Activated T-cell treated with anti-CD3 and anti-CD28 coated beads, Interleukin-2, amount 50 U/mL, for 4 hours (primary cell): Measurements from ENCODE around the gene TUBB2A. TPM values are rescaled to one million over a fixed set of nuclear protein-coding genes. Genes with fewer than 3 reads are reported as not detected.
A peak's percentile ranks its signal among the peaks of the same experiment; 100 is the strongest.
"Not testable (repeated sequence)": the region's sequence is repeated elsewhere in the genome, so short reads cannot be mapped to it uniquely, and the experiment has no call there.

ENCODE experiments used
- ATAC-seq, 2 donors: fragments of 200-7000 bp; cut with Tn5 transposase; one replicate each; pipeline ENCODE4 v1.10.0; 2021
- DNase-seq: peaks from one replicate; pipeline ENCODE4 v3.0.0-alpha.2; 2020
- H3K27me3 Mint-ChIP-seq: one replicate; pipeline ENCODE4 v1.8.0; 2021; ENCODE audit warnings: low read depth, mixed read lengths
- H3K36me3 Mint-ChIP-seq: one replicate; pipeline ENCODE4 v1.8.0; 2022; ENCODE audit warnings: mixed read lengths; ENCODE audit not compliant: insufficient read depth
- H3K4me1 Mint-ChIP-seq: one replicate; pipeline ENCODE4 v1.8.0; 2021; ENCODE audit warnings: low read depth, mixed read lengths
- H3K4me3 Mint-ChIP-seq: one replicate; pipeline ENCODE4 v1.8.0; 2021; ENCODE audit warnings: mild to moderate bottlenecking, moderate library complexity, mixed read lengths
- H3K9me3 Mint-ChIP-seq: one replicate; pipeline ENCODE4 v1.8.0; 2021; ENCODE audit warnings: mixed read lengths
- total RNA-seq, 3 donors: library from RNA; stranded (reverse); gene quantifications; one replicate each; pipeline ENCODE4 v1.2.1, GENCODE V29; 2021

Gene TUBB2A
- total RNA-seq, 3 donors from 2014 or later, result 5.4 to 7.7 (median 7.1) TPM

GRCh38 chr6:3193102-3193849 lies 35.9 kb upstream of the TUBB2A start:
- Mint-ChIP-seq H3K36me3 (no peaks in the 10 kb centered on the region), H3K27me3 (no peaks in the 10 kb centered on the region), H3K4me1 (no peaks in the 10 kb centered on the region), H3K9me3 (no peaks in the 10 kb centered on the region), H3K4me3 (no peak overlapping the region)
- ATAC-seq, result no peak
- DNase-seq, result no peak

GRCh38 chr6:3190779-3191178 lies 33.4 kb upstream of the TUBB2A start:
- H3K4me1 Mint-ChIP-seq, result no peaks in the 10 kb centered on the region
- H3K27me3 Mint-ChIP-seq, result peaks cover 9% of the 10 kb centered on the region
- no peak for DNase-seq
- ATAC-seq, result no peak
- no peaks in the 10 kb centered on the region for H3K9me3 Mint-ChIP-seq
- no peak overlapping the region for H3K4me3 Mint-ChIP-seq
- no peaks in the 10 kb centered on the region for H3K36me3 Mint-ChIP-seq

- Mint-ChIP-seq H3K27me3 (peaks cover 12% of the 10 kb centered on the region), H3K36me3 (no peaks in the 10 kb centered on the region), H3K4me1 (no peaks in the 10 kb centered on the region), H3K9me3 (no peaks in the 10 kb centered on the region), H3K4me3 (no peak overlapping the region)
- ATAC-seq (no peak), DNase-seq (no peak)
These were observed 32.7 kb upstream of the TUBB2A start for GRCh38 chr6:3190056-3190455.

GRCh38 chr6:3189192-3189591 lies 31.8 kb upstream of the TUBB2A start:
- H3K9me3 Mint-ChIP-seq, DNase-seq, H3K4me1 Mint-ChIP-seq, ATAC-seq, H3K4me3 Mint-ChIP-seq, H3K36me3 Mint-ChIP-seq: not testable (repeated sequence)
- peaks cover 19% of the 10 kb centered on the region for H3K27me3 Mint-ChIP-seq

- H3K9me3 Mint-ChIP-seq, result no peaks in the 10 kb centered on the region
- no peaks in the 10 kb centered on the region for H3K36me3 Mint-ChIP-seq
- no peaks in the 10 kb centered on the region for H3K4me1 Mint-ChIP-seq
- H3K27me3 Mint-ChIP-seq, result peaks cover 19% of the 10 kb centered on the region
- H3K4me3 Mint-ChIP-seq, result no peak overlapping the region
- no peak for ATAC-seq
- DNase-seq, result no peak
These were observed 30.9 kb upstream of the TUBB2A start for GRCh38 chr6:3188262-3188661.

GRCh38 chr6:3186974-3187382 lies 29.6 kb upstream of the TUBB2A start:
- no peaks in the 10 kb centered on the region for H3K36me3 Mint-ChIP-seq
- ATAC-seq (no peak), DNase-seq (no peak)
- H3K27me3 Mint-ChIP-seq, result peaks cover 19% of the 10 kb centered on the region
- H3K4me1 Mint-ChIP-seq, result no peaks in the 10 kb centered on the region
- no peaks in the 10 kb centered on the region for H3K9me3 Mint-ChIP-seq
- H3K4me3 Mint-ChIP-seq, result no peak overlapping the region

GRCh38 chr6:3183066-3183465 lies 25.7 kb upstream of the TUBB2A start:
- no peak overlapping the region for H3K4me3 Mint-ChIP-seq
- DNase-seq (no peak), ATAC-seq (no peak)
- H3K4me1 Mint-ChIP-seq, result peaks cover 2% of the 10 kb centered on the region
- H3K27me3 Mint-ChIP-seq, result peaks cover 19% of the 10 kb centered on the region
- H3K36me3 Mint-ChIP-seq, result no peaks in the 10 kb centered on the region
- no peaks in the 10 kb centered on the region for H3K9me3 Mint-ChIP-seq

GRCh38 chr6:3181105-3181504 lies 23.8 kb upstream of the TUBB2A start:
- peaks cover 13% of the 10 kb centered on the region for H3K27me3 Mint-ChIP-seq
- H3K36me3 Mint-ChIP-seq, result no peaks in the 10 kb centered on the region
- no peak for ATAC-seq
- peaks cover 4% of the 10 kb centered on the region for H3K4me1 Mint-ChIP-seq
- no peak for DNase-seq
- H3K9me3 Mint-ChIP-seq, result no peaks in the 10 kb centered on the region
- H3K4me3 Mint-ChIP-seq, result no peak overlapping the region

- DNase-seq, H3K9me3 Mint-ChIP-seq, ATAC-seq, H3K27me3 Mint-ChIP-seq, H3K36me3 Mint-ChIP-seq, H3K4me1 Mint-ChIP-seq: not testable (repeated sequence)
- H3K4me3 Mint-ChIP-seq, result peak overlapping the region; percentile 64
These were observed 22.6 kb upstream of the TUBB2A start for GRCh38 chr6:3179945-3180344.

GRCh38 chr6:3178666-3179065 lies 21.3 kb upstream of the TUBB2A start:
- not testable (repeated sequence) for H3K4me3 Mint-ChIP-seq, H3K27me3 Mint-ChIP-seq, H3K36me3 Mint-ChIP-seq, DNase-seq, ATAC-seq, H3K4me1 Mint-ChIP-seq, H3K9me3 Mint-ChIP-seq

- DNase-seq (peak; percentile 44), ATAC-seq (peak; percentile 77 to 90)
- Mint-ChIP-seq H3K9me3 (no peaks in the 10 kb centered on the region), H3K4me3 (no peak overlapping the region), H3K4me1 (peaks cover 4% of the 10 kb centered on the region), H3K27me3 (peaks cover 5% of the 10 kb centered on the region), H3K36me3 (no peaks in the 10 kb centered on the region)
These were observed 19.4 kb upstream of the TUBB2A start for GRCh38 chr6:3176562-3177355.

- ATAC-seq (no peak), DNase-seq (no peak)
- no peaks in the 10 kb centered on the region for H3K9me3 Mint-ChIP-seq
- H3K36me3 Mint-ChIP-seq, result no peaks in the 10 kb centered on the region
- peaks cover 4% of the 10 kb centered on the region for H3K4me1 Mint-ChIP-seq
- H3K27me3 Mint-ChIP-seq, result peaks cover 5% of the 10 kb centered on the region
- H3K4me3 Mint-ChIP-seq, result no peak overlapping the region
These were observed 18.5 kb upstream of the TUBB2A start for GRCh38 chr6:3175715-3176402.

- H3K27me3 Mint-ChIP-seq, DNase-seq, H3K9me3 Mint-ChIP-seq, H3K36me3 Mint-ChIP-seq, ATAC-seq, H3K4me3 Mint-ChIP-seq, H3K4me1 Mint-ChIP-seq: not testable (repeated sequence)
These were observed 16.3 kb upstream of the TUBB2A start for GRCh38 chr6:3173636-3174089.

- not testable (repeated sequence) for H3K36me3 Mint-ChIP-seq, H3K4me3 Mint-ChIP-seq, H3K9me3 Mint-ChIP-seq, H3K4me1 Mint-ChIP-seq, ATAC-seq, H3K27me3 Mint-ChIP-seq, DNase-seq
These were observed 15.4 kb upstream of the TUBB2A start for GRCh38 chr6:3172789-3173188.
